GM21576 (cell line): ENCODE data around the gene BRIP1.
"Not testable (repeated sequence)": the region's sequence is repeated elsewhere in the genome, so short reads cannot be mapped to it uniquely, and the experiment has no call there.

Experiments used
- ATAC-seq: cut with Tn5 transposase; IDR thresholded peaks from one replicate; pipeline ENCODE4 v1.9.1; 2021; ENCODE audit warnings: mild to moderate bottlenecking, moderate library complexity; ENCODE audit not compliant: unreplicated experiment

The BRIP1 gene

GRCh38 chr17:61702450-61702849 is 160.9 kb downstream of the BRIP1 start:
- ATAC-seq, result no peak

- no peak for ATAC-seq
Measured at GRCh38 chr17:61701978-61702377, 161.3 kb downstream of the BRIP1 start.

GRCh38 chr17:61701334-61701733 is 162.0 kb downstream of the BRIP1 start:
- no peak for ATAC-seq

DNA sequence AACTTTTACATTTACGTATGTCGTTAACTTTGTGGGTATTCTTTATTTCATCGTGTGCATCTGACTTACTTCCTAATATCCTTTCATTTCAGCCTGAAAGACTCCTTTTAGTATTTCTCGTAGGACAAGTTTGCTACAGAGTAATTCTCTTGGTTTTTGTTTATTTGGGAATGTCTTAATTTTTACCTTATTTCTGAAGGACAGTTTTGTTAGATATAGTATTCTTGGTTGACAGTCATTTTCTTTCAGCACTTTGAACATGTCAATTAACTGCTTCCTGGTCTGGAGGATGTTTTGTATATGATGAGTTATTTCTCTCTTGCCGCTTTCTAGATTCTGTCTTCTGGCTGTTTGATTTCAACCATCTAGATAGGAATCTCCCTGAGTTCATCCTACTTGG is 163.1 kb downstream of the BRIP1 start:
- ATAC-seq, result no peak

DNA sequence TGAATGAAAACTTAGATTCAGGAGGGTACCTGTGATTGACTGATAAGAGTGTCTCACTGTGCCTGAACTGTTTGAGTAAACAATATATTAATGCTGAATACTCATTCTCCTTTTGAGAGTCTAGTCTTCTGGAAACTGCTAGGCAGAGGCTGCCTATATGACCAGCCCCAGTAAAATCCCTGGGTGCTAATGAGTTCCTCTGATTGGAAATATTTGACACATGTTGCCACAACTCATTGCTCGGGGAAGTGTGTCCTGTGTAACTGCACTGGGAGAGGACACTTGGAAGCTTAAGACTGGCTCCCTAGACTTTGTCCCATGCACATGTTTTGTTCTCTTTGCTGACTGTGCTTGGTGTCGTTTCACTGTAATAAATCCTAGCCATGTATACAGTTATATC is 163.6 kb downstream of the BRIP1 start:
- ATAC-seq, result no peak

DNA sequence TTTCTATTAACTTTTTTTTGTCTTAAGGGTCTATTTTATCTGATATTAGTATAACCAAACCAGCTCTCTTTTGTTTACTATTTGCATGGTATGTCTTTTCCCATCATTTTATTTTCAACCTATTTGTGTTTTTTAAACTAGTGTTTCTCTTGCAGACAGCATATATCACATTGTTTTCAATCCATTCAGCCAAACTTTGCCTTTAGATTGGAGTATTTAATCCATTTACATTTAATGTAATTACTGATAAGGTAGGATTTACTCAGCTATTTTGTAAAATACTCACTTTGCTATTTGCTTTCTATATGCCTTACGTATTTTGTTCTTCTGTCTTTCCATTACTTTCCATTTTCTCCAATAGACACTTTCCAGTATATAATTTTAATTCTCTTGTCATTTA is 164.3 kb downstream of the BRIP1 start:
- no peak for ATAC-seq

DNA sequence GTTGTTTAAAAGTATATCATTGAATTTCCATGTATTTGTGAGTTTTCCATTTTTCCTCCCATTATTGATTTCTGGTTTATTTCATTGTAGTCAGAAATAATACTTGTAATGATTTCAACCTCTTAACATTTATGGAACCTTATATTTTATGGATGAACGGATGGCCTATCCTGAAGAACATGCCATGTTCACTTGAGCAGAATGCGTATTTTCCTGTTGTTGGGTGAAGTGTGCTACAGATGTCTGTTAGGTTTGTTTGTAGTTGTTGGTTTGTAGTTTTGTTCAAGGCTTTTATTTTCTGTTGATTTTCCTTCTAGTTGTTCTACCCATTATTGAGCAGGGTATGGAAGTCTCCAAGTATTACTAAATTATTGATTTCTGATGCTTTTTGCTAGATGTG is 165.1 kb downstream of the BRIP1 start:
- ATAC-seq, result no peak

DNA sequence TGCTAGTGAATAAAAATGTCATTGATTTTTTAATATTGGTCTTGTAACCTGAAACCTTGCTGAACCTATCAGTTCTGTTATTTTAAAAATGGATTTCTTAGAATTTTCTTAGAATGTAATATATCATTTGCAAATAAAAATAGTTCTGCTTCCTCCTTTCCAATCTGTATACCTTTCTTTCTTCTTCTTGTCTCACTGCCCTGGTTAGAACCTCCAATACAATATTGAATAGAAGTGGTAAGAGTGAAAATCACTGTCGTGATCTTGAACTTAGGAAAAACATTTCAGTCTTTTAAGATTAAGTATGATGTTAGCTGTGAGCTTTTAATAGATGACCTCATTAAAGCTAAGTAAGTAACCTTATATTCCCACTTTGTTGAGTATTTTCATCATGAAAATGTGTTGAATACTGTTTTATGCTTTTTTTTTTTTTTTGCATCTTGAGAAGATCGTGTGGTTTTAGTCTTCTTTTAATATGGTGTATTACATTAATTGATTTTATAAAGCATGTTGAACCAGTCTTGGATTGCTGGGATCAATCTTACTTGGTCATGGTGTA is 167.5 kb downstream of the BRIP1 start:
- ATAC-seq, result no peak

DNA sequence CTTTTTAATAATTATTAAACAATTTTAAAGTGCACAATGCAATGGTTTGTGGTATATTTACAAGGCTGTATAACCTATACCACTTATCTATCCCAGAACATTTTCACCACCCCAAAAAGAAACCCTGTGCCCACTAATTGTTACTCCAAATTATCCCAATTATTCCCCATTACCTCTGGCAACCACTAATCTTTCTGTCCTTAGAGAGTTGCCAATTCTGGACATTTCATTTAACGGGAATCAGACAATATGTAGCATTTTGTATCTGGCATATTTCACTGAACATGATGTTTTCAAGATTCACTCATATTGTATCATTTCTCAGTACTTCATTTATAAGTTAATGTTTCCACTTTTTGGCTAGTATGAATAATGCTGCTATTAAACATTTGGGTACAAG is 169.2 kb downstream of the BRIP1 start:
- no peak for ATAC-seq

- no peak for ATAC-seq
Measured at GRCh38 chr17:61689610-61690180, 173.6 kb downstream of the BRIP1 start.

- ATAC-seq, result no peak
Measured at GRCh38 chr17:61687769-61688168, 175.6 kb downstream of the BRIP1 start.

DNA sequence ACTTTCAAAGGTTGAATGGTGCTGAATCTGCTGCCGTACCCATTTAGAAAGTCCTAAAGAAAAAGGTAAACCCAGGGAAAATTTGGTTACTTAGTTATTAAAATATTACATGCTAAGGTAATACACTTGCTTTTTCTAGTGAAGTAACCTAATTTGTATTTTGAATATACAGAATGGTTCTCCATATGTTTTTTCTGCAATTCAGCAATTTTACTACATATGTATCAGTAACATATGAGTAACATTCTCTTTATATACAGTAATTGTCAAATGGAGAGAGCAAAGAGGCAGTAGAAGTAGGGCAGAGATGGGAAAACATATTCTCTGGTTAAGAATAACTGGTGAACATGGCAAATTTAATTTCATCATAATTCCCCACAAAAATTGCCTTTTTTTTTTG is 177.2 kb downstream of the BRIP1 start:
- no peak for ATAC-seq

DNA sequence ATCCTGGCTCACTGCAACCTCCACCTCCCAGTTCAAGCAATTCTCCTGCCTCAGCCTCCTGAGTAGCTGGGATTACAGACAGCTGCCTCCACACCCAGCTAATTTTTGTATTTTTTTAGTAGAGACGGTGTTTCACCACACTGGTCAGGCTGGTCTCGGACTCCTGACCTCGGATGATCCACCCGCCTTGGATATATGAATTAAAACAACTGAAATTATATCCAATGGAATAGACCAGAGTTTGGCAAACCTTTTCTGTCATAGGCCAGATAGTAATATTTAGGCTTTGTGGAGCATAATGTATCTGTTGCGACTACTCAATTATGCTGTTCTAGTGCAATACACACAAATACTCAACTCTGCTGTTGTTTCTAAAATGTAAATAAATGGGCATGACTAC is 178.5 kb downstream of the BRIP1 start:
- ATAC-seq, result no peak

GRCh38 chr17:61684172-61684571 is 179.2 kb downstream of the BRIP1 start:
- ATAC-seq, result no peak

DNA sequence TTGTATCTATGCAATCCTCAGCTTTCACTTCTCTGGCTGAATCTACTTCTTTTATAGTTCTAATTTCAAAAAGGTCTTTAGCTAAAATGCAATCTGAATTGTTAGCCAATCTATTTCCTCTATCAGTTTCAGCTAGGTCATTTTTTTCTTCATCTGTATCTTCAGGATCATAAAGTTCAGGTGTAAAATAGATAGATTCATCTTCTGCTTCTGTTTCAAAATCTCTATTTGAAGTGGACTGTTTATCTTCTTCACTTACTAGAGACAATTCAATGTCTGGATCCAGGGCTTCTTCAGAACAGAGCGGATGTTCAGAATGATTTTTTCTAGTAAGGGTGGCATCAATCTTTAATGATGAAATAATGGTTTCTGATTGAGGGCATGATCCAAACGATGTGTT is 179.9 kb downstream of the BRIP1 start:
- ATAC-seq, result no peak

DNA sequence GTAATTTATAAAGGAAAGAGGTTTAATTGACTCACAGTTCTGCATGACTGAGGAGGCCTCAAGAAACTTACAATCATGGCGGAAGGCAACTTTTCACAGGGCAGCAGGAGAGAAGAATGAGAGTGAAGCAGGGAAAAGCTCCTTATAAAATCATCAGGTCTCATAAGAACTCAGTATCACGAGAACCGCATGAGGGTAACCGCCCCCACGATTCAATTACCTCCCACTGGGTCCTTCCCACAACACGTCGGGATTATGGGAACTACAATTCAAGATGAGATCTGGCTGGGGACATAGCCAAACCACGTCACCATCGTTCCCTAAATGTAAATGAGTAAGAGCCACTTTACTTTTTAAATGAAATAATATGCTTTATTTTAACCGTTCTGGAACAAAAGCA is 182.4 kb downstream of the BRIP1 start:
- no peak for ATAC-seq

GRCh38 chr17:61678339-61678738 is 185.0 kb downstream of the BRIP1 start:
- ATAC-seq, result no peak

GRCh38 chr17:61677150-61677811 is 186.0 kb downstream of the BRIP1 start:
- ATAC-seq, result not testable (repeated sequence)

DNA sequence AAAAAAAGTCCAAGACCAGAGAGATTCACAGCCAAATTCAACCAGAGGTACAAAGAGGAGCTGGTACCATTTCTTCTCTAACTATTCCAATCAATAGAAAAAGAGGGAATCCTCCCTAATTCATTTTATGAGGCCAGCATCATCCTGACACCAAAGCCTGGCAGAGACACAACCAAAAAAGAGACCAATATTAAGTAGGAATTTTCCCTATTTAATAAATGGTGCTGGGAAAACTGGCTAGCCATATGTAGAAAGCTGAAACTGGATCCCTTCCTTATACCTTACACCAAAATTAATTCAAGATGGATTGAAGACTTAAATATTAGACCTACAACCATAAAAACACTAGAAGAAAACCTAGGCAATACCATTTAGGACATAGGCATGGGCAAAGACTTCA is 186.8 kb downstream of the BRIP1 start:
- not testable (repeated sequence) for ATAC-seq

DNA sequence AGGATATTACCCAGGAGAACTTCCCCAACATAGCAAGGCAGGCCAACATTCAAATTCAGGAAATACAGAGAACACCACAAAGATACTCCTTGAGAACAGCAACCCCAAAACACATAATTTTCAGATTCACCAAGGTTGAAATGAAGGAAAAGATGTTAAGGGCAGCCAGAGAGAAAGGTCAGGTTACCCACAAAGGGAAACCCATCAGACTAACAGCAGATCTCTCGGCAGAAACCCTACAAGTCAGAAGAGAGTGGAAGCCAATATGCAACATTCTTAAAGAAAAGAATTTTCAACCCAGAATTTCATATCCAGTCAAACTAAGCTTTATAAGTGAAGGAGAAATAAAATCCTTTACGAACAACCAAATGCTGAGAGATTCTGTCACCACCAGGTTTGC is 188.7 kb downstream of the BRIP1 start:
- not testable (repeated sequence) for ATAC-seq

DNA sequence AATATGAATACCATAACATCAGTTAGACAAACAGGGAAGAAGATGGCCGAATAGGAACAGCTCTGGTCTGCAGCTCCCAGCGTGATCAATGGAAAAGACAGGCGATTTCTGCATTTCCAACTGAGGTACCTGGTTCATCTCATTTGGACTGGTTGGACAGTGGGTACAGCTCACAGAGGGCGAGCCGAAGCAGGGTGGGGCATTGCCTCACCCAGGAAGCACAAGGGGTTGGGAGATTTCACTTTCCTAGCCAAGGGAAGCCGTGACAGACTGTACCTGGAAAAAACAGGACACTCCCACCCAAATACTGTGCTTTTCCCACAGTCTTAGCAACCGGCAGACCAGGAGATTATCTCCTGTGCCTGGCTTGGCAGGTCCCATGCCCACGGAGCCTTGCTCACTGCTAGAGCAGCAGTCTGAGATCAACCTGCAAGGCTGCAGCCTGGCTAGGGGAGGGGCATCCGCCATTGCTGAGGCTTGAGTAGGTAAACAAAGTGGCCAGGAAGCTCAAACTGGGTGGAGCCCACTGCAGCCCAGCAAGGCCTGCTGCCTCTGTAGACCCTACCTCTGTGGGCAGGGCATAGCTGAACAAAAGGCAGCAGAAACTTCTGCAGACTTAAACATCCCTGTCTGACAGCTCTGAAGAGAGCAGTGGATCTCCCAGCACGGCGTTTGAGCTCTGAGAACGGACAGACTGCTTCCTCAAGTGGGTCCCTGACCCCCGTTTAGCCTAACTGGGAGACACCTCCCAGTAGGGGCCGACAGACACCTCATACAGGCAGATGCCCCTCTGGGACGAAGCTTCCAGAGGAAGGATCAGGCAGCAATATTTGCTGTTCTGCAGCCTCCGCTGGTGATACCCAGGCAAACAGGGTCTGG is 190.1 kb downstream of the BRIP1 start:
- not testable (repeated sequence) for ATAC-seq

GRCh38 chr17:61672140-61672539 is 191.2 kb downstream of the BRIP1 start:
- ATAC-seq, result no peak
